Measurements from ENCODE around the gene OSBPL7. TPM values are rescaled to one million over a fixed set of nuclear protein-coding genes. Genes with fewer than 3 reads are reported as not detected.

The OSBPL7 gene
- total RNA-seq, 1 experiment from 2014 or later: 20.5 TPM

DNA sequence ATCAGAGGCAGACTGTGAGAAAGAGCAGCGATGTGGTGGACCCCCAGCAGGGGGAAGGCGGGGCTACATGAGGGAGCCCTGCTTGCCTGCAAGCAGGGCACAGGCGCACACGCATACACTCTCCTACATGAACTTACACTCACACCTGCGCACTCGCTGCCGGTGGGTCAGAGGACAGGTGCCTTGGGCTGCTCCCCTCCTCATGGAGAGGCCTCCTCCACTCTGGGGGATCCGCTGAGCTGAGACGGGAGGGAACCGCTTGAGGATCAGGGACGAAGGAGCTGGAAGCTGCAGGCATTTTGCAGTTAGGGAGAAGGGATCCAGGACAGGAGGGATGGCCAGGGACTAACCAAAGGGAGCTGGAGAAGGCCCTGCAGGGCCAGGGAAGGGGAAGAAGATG, 14.2 kb downstream of the OSBPL7 start:
- POLR2A ChIA-PET: no interaction called here
- Histone ChIP-seq H3K9ac (ENCODE audit: low read length) (no peak overlapping the region), H3K4me3 (replicated peaks in 1 of 2; ENCODE audit: low read depth in 1 of 2, low read length in 2 of 2) (no peak overlapping the region), H3K79me2 (ENCODE audit: insufficient read depth, low read length) (no peaks in the 10 kb centered on the region), H3K9me3 (ENCODE audit: control insufficient read depth in 1 of 2, insufficient read depth in 1 of 2, low read depth in 1 of 2, low read length in 2 of 2) (no peaks in the 10 kb centered on the region), H3K36me3 (ENCODE audit: control insufficient read depth in 1 of 2, insufficient read depth in 2 of 2, low read length in 2 of 2) (peaks cover 11% of the 10 kb centered on the region in 2 experiments; a peak in 2 of 4 replicates), H3K4me2 (ENCODE audit: low read length) (no peak overlapping the region), H3K27me3 (ENCODE audit: insufficient read depth, low read length) (peaks cover 11% of the 10 kb centered on the region; the same call in 1 of the 2 replicates), H3K4me1 (ENCODE audit: control insufficient read depth in 1 of 2, insufficient read depth in 2 of 2, low read length in 2 of 2) (peaks cover 25 to 31% of the 10 kb centered on the region in 2 experiments), H3K27ac (ENCODE audit: low read depth, low read length) (no peak overlapping the region), H4K20me1 (ENCODE audit: insufficient read depth) (no peaks in the 10 kb centered on the region), H2AFZ (ENCODE audit: low read depth, low read length, poor library complexity, severe bottlenecking) (no peak overlapping the region), H3K9me2 (ENCODE audit: insufficient read depth) (no peaks in the 10 kb centered on the region)
- RAD21 ChIA-PET (ENCODE audit: low non-redundant PET in 1 of 2, low total read pairs in 2 of 2, uncharacterized antibody in 2 of 2, unreplicated experiment in 2 of 2): no interaction called here
- TF ChIP-seq RAD21 (IDR thresholded peaks at IDR 0.05; ENCODE audit: low read depth): no peak
- TF ChIP-seq EGR1 (IDR thresholded peaks at IDR 0.05; ENCODE audit: low read depth): no peak
- TF ChIP-seq YY1 (IDR thresholded peaks at IDR 0.05; ENCODE audit: extremely low read depth, insufficient replicate concordance, low read depth, low read length): no peak
- TF ChIP-seq, protein P1, sequence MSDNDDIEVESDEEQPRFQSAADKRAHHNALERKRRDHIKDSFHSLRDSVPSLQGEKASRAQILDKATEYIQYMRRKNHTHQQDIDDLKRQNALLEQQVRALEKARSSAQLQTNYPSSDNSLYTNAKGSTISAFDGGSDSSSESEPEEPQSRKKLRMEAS (IDR thresholded peaks at IDR 0.05): no peak
- TF ChIP-seq EZH2 (IDR thresholded peaks at IDR 0.05): no peak
- TF ChIP-seq JUND (IDR thresholded peaks at IDR 0.05): no peak
- no peak for TF ChIP-seq CBX3 (IDR thresholded peaks at IDR 0.05; ENCODE audit: low read depth)
- TF ChIP-seq TCF7L2 (IDR thresholded peaks at IDR 0.05; ENCODE audit: borderline replicate concordance, extremely low read depth, insufficient read depth, insufficient read length): no peak
- no peak for TF ChIP-seq SP1 (IDR thresholded peaks at IDR 0.05; ENCODE audit: low read depth)
- TF ChIP-seq SIN3A (IDR thresholded peaks at IDR 0.05; ENCODE audit: low read depth): no peak
- TF ChIP-seq, protein P2, sequence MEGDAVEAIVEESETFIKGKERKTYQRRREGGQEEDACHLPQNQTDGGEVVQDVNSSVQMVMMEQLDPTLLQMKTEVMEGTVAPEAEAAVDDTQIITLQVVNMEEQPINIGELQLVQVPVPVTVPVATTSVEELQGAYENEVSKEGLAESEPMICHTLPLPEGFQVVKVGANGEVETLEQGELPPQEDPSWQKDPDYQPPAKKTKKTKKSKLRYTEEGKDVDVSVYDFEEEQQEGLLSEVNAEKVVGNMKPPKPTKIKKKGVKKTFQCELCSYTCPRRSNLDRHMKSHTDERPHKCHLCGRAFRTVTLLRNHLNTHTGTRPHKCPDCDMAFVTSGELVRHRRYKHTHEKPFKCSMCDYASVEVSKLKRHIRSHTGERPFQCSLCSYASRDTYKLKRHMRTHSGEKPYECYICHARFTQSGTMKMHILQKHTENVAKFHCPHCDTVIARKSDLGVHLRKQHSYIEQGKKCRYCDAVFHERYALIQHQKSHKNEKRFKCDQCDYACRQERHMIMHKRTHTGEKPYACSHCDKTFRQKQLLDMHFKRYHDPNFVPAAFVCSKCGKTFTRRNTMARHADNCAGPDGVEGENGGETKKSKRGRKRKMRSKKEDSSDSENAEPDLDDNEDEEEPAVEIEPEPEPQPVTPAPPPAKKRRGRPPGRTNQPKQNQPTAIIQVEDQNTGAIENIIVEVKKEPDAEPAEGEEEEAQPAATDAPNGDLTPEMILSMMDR (IDR thresholded peaks at IDR 0.05 in 2 of 3, conservative IDR thresholded peaks at IDR 0.05 in 1 of 3; ENCODE audit: borderline replicate concordance in 1 of 3, insufficient read depth in 1 of 3, low read depth in 2 of 3, low read length in 2 of 3): no peak
- TF ChIP-seq ELF1 (IDR thresholded peaks at IDR 0.05; ENCODE audit: borderline replicate concordance, low read depth): no peak
- no peak for TF ChIP-seq FOSL1 (IDR thresholded peaks at IDR 0.05; ENCODE audit: low read depth)
- no peak for TF ChIP-seq CEBPB (IDR thresholded peaks at IDR 0.05; ENCODE audit: low read depth)
- no peak for TF ChIP-seq ZNF274 (IDR thresholded peaks at IDR 0.05; ENCODE audit: low read depth, low read length)
- TF ChIP-seq POLR2A (IDR thresholded peaks at IDR 0.05; ENCODE audit: borderline replicate concordance, extremely low read depth, insufficient read depth, insufficient read length): no peak
- no peak for TF ChIP-seq POLR2AphosphoS5 (IDR thresholded peaks at IDR 0.05; ENCODE audit: low read depth, low read length)
- no peak for TF ChIP-seq ZFX (IDR thresholded peaks at IDR 0.05)
- no peak for TF ChIP-seq EZH2phosphoT487 (IDR thresholded peaks at IDR 0.05; ENCODE audit: borderline replicate concordance)
- DNase-seq (ENCODE audit: low read depth, low spot score) (no peak), ATAC-seq (no peak)
- intact Hi-C loops (cut with micrococcal nuclease): no loop called here
- CTCF ChIA-PET: interaction anchor here (0.6 kb wide), 1 partner anchor 57 kb away, joined by 3 read pairs; no protein-coding TSS in a partner anchor
- no TSS peak for BruUV-seq (replicated peaks)

Data from HCT116 (cell line).